ENCODE results near the gene CTU2.
A peak's percentile ranks its signal among the peaks of the same experiment; 100 is the strongest.

CTU2 gene

GRCh38 chr16:88760424-88761142 is 54.3 kb downstream of the CTU2 start:
- FAIRE-seq (no peak), DNase-seq (ENCODE audit: low spot score) (no peak)

DNA sequence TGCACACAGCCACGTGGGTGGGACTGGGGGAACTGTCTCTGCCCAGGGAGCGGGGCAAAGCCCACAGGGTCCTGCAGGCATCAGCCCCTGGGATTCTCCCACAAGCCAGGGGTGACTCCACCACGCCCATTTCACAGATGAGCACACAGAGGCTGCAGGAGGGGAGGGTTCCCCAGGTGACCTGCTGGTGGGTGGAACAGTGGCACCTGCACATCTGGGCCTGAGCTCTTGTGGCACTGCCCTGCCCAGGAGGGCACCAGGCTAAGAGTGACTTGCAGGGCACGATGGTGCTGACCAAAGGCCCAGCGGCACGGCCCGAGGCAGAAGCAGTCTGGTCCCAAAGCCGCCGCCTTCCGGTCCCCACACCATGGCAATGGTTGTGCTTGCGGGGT is 54.8 kb downstream of the CTU2 start:
- FAIRE-seq (no peak), DNase-seq (ENCODE audit: low spot score) (no peak)

DNA sequence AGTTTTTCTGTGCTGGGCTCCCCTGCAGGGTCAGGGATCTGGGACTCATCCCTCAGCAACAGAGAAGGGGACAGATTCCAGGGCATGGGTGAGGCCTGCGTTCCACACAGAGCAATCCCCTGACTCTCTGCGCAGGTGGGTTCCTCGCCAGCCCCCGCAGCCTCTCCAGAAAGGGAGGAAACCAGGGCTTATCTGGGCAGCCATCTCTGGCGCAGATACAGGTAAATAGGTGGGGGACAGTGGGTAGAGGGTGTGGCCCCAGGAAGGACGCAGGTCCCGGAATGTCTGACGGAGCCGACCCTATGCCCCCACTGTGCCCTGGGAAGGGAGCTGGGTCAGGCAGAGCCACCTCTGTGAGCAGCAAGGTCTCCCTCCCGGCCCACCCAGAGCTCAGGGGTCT is 55.5 kb downstream of the CTU2 start:
- no peak for DNase-seq (ENCODE audit: low spot score)
- FAIRE-seq: no peak

GRCh38 chr16:88762258-88762870 is 56.1 kb downstream of the CTU2 start:
- FAIRE-seq: no peak

GRCh38 chr16:88762941-88763340 is 56.6 kb downstream of the CTU2 start:
- DNase-seq (ENCODE audit: low spot score) (no peak), FAIRE-seq (no peak)

More at GRCh38 chr16:88762258-88762870, 56.1 kb downstream of the CTU2 start:
- DNase-seq (ENCODE audit: low spot score): no peak

GRCh38 chr16:88763502-88764053 is 57.3 kb downstream of the CTU2 start:
- no peak for FAIRE-seq
- DNase-seq (ENCODE audit: low spot score): no peak

DNA sequence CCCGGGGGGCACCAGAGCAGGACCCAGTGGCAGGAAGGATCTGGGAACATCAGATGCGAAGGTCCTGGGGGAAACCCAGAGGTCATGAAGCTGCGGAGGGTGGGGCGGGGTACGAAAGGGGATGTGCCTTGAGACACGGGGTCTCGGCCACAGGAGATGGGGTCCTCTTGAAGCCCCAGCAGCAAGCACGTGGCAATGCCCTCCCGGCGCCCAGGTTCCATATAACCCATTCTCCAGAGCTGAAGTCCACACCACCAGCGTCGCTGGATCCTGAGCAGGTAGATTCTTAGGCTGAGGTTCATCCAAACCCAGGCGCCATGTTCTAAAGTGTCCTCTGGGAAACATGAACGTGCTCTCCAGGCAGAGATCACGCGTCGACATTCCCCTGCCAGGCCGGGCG is 57.8 kb downstream of the CTU2 start:
- FAIRE-seq (no peak), DNase-seq (ENCODE audit: low spot score) (no peak)

GRCh38 chr16:88764913-88765349 is 58.6 kb downstream of the CTU2 start:
- DNase-seq (ENCODE audit: low spot score): peak; percentile 80
- peak; percentile 42 for FAIRE-seq

All from RCC 7860 (cell line).